ENCODE data around the gene CKLF.

CKLF gene

DNA sequence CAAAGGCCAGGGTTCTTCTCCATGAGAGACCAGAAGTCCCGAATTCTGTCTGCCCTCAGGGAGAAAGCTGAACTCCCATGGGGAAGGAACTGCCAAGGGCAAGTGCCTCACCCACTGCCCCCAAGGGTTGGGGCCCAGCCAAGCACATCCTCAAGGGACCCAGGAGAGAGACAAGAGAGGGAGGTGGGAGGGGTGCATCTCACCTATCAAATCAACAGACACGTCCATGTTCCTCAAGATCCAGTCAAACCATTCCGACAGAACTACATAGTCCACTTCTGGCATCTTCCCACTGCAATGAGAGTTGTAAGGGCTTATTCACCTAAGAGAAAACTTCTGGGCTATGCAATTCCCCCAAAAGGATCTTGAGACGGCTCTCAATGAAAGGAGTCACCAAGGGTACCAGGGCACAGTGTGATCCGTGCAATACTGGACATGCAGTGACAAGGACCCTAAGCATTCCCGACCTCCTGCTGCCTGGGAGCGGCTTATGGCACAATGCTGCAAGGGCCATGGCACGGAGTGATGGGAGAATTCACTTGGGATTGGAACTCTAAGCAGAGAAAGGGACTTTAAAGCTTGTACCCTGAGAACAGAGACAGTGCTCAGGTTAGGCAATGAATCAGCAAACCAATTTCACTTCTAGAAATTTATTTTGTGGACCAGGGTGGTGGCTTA lies 34.7 kb upstream of the CKLF start:
- DNase-seq, result no peak

DNA sequence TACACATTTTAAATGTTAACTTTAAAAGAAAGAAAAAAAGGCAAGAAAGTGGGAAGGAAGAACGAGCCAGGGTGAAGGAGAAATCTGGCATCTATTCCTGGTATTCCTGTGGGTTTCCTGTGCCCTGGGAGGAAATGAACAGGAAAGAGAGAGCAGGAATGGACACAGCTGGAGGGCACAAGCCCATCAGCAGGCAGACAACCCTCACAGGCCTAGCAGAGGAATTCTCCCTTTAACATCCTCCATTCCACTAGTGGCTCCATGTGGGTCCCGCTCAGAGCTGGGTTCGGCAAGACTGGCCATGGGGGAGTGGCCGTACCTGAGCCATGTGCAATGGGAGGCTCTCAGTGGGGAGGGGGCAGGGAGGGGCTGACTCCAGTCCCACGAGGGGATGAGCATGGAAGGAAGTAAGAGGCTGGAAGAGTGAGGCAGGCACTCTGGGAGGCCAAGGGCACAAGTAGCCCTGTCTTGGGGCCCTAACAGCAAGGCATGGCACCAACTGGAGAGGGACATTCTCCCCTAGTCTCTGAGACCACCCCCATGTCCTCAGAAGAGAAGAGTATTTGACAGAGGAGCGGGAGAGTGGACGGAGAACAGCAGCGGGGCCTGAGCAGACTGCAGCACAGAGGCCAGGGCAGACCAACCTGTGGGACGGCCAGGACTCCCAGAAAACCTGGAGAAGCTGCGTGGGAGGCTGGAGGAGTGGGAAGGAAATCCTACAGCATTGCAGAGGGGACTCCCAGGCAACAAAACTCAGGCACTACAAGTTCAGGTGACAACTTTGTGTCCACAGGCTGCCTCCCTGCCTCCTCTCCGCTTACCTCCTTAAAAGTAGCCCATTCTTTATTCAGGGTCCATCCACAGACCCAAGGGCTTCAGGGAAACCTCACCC lies 32.6 kb upstream of the CKLF start:
- no peak for DNase-seq

DNA sequence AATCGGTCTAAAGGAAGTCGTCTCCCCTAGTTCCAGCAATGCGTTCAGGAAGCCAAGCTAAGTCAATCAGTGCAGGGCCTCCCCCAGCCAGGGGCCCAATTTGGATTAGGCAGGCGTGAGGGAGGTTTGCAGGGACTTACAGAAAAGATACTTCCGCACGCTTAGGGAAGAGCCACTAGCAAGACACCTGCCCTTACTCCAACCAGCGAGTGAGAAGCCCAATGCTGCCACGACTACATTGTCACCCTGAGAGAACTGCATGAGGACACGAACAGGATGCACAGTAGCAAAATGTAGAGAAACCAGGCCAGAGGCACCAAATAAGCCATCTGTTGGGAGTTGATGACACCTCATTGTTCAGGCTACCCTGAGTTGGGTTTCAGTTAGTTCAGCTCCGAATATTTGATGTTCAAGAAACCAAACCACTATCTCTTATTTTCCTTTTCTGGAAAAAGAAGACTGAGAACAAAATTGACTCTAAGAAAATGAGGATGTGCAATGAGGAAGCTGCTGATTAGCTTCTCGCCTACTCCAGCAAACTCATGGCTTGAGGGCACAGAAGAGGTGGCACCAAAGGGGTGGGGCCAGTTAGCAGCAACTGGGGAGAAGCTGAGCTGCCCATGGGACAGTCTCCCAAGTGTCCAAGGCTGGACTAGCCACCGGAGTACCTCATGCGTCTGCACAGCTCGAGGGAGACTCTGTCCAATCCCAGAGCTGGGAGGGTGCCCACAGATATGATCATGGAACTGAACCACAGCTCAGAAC lies 31.8 kb upstream of the CKLF start:
- DNase-seq, result no peak

DNA sequence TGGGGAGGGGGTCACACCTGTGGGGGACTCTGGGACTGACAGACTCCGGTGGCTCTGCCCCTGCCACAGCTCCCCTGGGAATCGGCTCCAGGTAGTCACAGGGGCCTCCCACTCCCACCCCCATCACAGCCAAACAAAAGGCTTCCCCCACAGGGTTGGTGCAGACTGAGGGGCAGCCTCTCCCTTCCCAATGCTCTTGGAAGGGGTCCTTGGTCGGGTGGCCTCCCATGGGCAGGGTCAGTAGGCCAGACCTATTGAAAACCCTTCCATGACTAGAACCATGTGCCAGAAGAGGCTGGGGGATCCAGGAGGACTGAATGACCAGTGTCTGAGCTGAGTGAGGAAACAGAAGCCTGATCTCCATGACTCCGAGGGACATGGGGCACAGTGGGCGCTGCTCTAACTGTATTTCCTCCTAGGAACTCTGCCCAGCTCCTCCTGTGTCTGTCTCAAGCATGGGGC lies 31.1 kb upstream of the CKLF start:
- DNase-seq, result no peak

DNA sequence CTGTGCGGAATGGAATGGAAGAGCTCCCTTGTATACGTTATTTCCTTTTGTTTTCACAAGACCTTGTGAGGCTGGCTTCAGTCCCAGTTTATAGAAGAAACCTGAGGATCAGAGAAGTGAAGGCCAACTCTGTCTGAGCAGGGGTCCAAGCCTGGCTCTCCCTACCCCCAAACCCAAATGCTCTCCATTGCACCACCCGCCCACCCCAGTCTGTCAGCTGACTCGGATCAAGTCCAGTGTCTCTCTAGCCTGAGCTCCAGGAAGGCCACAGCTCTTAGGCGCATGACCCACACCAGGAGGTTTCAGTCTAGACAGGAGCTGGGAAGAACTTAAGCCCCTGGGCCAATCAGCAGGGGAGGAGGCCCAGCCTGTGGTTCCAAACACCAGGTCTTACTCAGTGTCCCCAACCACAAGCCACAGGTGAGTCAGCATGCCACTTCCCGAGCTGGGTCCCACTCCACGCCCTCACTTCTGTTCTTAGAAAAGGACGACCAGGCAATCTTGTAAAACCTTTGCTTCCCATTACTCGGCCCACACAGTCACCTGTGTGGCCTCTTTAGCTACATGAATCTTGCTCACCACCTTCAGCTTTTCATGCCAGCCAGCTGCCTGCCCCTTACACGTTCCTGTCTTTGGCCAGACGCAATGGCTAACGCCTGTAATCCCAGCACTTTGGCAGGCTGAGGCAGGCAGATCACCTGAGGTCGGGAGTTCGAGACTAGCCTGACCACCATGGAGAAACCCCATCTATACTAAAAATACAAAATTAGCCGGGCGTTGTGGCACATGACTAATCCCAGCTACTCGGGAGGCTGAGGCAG lies 30.2 kb upstream of the CKLF start:
- no peak for DNase-seq

DNA sequence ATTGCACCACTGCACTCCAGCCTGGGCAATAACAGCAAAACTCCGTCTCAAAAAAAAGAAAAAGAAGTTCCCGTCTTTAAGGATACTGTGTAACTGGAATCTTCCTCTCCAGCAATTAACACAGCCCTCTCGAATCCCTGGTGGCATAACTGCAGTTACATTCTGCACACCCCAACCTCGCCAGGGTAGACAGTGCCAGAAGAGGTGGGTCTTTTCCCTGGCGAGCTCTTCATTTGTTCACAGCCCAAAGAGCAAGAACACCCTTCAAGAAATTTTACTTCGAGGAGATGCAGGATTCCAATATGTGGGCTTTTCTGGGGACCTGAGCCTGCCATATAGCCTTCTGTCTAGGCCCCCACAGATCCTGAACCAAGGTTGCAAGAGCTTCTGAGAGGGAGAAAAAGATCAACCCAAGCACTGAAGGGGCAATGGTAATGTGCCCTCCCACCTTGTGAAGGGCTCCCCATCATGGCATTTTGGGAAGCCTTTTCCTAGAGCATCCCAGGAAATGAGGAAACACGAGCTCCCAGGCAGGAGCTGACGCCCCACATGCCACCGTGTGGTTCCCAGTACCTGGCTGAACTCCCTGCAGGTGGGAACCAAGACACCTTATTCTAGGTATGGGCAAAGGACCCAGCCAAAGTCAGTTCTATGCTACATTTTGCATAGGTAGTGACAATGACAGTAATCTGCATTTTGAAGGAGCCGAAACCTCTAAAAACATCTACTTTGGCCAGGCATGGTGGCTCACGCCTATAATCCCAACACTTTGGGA lies 29.4 kb upstream of the CKLF start:
- DNase-seq, result no peak

DNA sequence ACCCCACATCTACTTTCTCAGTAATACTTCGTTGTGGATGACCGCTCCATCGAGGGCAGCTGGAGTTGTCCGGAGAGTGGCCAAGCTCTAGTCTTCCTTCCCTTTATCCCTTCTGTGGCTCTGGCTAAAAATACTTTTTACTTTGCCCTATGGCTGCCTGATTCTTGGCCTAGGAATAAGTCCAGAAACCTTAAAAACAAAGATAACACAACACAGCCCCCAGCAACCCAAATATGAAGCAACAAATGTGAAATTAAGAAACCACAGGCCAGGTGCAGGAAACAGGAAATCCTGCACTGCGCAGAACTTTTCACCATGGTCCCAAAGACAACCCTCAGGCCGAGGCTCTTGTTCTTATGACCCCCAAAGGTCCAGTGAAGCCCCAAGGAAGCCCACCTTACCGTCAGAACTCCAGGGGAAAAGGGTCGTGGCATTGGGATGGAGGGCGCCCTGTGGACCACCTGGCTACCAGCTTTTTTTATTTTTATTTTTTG lies 28.5 kb upstream of the CKLF start:
- DNase-seq, result no peak

DNA sequence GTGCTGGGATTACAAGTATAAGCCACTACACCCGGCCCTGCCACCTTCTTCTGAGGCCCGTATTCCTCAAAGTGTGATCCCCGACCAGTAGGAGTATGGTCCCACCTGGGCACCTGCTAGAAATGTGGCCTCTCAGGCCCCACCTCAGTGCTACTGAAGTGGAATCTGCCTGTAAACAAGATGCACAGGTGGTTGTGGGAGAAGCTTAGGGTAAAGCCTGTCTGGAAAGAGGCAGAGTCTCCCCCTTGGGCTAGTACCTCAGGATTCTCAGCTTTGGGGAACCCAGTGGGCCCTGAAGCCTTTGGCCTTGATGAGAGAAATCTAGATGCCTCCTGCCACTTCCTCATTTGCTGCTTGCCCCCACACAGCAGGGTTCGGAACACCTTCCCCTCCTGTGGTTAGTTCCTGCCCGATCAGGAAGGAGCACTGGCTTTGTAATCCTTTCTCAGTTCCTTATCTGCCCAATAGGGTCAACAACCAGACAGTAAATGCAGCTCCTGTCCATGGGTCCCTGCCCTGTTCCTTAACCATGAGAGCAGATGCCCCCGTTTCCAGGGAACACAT lies 27.7 kb upstream of the CKLF start:
- DNase-seq, result no peak

DNA sequence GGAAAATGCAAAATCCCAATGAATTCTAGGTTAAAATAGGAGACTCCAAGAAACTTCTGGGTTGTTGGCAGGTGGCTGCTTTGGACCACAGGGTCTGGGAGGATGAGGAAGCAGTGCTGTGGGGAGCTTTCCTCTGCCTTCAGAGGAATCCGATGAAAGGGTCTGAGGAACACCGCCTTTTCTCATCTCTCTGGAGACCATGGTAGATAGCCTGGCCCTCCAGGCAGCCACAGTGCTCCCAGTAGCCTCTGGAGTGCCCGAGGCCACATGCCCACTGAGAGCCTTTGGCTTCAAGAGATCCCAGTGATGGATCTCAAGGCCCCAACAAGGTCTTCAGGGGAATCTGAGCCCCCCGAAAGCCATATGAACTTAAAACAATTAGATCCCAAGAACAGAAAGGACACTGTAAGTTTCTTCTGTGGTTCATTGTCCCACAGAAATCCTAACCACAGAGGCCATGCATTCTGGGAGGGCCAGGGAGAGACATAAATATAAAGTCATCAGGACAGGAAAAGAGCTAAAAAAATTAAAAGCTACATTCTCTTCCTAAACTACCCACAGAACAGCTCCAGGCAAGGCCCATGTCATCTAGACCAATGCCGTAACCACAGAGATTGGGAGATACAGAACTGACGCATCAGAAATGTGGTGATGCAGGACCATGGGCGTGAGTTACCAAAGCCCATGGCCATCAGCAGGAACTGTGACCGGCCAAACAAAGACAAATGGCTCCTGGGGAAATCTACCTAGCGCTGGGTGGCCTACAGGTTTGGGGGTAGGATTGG lies 26.8 kb upstream of the CKLF start:
- DNase-seq, result no peak

DNA sequence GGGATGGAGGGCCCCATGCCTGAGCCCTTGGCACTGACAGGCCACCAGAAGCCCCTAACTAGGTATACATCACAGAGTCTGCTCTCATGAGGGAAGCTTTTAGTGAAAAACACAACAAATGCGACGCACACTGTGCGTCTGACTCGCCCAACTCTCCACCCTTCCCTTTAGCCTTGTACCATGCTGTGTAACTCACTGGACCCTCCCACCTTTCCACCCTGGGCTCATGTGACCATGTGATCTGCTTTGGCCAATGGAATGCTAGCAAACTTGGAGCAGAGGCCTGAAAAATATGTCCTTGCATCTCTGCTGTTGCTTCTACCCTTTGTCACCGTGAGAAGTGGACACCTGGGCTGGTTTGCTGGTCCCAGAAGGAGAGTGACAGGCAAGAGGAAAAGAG lies 24.1 kb upstream of the CKLF start:
- DNase-seq, result no peak

DNA sequence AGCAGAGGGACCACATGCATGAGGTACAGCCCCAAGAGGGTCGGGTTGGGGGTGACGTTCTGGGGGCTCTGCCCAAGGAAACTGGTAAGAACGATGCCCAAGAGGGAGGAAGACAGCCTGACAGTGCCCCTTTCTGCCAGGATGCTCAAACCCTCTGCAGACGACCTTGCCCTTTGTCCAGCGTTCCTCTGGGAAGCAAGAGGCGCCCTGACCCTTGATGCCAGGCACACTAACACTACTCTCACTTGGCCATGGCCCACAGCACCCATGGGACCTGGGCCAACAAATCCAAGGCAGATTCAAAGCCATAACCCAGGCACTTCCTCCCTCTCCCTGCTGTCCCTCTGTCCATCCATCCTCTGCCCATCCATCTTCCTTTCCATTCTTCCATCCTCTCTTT lies 22.9 kb upstream of the CKLF start:
- DNase-seq, result no peak

DNA sequence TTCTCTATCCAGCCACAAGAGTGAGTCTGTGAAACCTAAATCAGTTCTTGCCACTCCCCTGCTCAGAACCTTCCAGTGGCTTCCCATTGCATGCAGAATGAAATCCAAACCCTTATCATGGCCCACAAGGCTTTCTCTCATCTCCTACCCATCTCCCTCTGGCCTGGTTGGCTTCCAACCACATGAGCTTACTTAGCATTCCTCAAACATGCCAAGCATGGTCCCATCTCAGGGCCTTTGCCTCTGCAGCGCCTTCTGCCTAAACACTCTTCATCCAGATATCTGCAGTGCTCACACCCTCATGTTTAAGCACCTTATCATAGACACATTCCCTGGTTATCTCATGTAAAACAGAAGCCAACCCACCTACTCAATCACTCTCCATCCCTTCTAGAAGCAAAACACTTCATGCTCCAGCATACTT lies 18.0 kb upstream of the CKLF start:
- no peak for DNase-seq

DNA sequence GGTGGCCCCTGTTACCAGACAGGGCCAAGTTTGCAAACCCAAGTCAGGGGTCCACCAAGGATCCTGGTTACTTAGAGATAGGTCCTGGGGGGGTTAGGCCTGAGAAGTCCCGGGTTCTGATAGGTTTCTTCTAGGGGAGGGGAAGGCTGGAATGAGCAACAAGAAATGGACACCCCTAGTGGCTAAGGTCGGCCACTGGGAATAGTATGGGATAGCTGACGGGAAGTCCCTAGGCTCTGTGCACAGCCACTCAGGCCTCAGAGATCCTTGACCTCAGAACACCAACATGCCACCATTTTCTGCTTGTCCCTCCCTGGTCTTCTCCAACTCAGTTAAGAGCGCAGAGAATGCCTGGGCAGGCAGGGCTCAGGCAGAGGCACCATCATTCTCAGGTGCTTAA lies 15.9 kb upstream of the CKLF start:
- DNase-seq, result no peak

DNA sequence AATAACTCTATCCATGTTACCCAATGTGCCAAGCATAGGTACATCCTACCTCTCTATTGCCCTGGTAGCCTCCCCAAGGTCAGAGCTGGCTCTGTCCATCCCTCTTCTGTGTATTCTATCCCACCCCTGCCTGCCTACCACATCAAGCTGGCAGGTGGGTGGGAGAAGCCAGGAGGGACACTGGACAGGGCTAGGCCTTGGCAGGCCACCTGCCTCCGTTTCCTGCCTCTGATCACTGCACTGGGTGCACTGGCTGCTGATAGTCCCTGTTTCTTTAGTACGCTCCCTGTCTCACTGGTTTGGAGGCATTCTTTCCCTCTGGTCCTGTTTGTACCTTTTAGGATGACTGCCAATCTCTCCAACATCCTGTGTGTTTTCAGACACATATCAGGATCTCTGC lies 15.1 kb upstream of the CKLF start:
- no peak for DNase-seq

DNA sequence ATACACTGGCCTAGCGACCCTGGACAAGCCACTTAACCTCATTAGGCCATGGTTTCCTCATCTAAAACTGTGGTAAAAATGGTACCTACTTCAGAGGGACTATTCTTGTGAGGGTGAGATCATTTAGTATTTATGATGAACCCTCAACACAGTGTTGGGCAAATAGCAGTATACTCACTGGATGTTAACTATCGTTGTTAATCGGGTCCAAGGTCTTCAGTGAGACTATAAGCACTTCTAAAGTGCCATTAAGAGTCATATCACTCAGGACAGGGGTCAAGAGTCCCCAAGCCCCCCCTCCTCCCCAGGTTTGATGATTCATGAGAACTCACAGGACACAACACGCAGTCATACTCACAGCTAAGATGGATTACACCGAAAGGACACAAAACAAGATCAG lies 13.5 kb upstream of the CKLF start:
- no peak for DNase-seq

DNA sequence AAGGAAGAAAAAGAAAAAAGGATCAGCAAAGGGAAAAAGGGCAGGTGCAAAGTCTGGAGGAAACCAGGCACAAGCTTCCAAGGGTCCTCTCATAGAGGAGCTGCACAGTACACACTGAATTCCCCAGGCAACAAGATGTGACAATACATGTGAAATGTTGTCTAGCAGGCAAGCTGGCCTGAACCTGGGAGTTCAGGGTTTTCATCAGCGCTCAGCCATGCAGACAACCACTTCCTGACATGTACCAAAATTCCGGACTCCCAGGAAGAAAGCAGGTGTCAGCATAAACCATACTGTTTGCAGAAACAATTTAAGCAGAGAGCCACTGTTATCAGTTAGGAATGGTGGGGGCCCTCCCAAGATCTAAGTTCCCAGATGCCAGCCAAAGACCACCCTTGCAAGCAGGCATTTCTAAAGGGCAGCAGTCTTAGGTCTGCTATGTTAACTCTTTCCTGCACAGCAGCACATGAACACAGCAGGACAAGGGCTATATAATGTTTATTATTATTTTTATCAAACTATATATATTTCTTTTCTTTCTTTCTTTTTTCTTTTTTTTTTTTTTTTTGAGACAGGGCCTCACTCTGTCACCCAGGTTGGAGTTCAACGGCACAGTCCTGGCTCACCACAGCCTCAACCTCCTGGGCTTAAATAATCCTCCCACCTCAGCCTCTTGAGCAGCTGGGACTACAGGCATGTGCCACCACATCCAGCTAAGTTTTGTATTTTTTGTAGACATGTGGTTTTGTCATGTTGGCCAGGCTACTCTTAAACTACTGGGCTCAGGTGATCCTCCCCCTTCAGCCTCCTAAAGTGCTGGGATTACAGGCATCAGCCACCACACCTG lies 12.5 kb upstream of the CKLF start:
- DNase-seq, result no peak

DNA sequence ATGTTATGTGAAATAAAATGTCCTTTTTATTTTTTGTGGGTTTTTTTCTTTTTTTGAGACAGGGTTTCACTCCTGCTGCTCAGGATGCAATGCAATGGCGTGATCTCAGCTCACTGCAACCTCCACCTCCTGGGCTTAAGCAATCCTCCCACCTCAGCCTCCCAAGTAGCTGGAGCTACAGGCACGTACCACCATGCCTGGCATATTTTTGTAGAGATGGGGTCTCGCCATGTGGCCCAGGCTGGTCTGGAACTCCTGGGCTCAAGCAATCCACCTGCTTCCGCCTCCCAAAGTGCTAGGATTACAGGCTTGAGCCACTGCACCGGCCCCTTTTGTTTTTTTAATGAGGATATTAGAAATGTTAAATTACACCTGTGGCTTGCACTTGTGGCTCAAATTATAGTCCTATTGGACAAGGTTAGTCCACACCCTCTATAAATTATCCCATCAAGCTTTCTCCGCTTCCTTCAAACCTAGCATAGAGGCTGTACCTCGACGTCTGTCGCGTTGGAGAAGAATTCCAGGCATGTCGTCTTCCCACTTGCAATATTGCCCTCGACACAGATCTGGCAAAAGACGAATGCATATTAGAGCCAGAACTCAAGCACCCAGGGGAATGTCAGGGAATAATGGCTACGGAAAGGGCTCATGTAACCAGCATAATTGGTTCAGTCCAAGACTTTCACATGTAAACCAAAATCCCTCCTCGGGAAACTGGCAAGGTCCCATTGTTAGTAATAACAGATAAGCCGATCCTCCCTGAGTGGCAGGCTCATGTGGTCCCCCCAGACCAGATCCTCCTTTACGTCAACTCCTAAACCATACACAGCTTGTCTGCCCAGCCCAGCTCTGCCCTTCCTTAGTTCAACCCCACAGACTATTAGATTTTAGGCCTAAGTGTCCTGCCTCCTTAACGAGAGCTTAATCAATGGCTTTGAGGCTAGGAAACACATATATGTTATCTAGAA lies 10.7 kb upstream of the CKLF start:
- no peak for DNase-seq

DNA sequence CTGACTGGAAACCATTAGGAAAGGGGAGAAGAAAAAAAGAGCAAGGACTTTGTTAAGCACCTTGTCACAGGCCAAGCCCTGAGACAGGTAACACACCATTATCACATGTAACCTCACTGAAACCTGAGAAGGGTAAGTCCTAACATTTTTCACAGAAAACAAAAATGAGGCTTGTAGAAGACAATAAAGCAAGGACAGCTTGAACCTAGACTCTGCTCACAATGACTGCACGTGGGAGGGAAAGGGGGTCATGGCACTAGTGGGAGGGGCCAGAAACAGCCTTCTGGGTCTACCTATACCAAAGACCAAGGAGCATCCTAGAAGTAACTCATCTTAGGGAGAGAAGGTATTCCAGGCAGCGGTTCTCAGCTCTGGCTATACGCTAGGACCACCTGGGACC lies 10.0 kb upstream of the CKLF start:
- no peak for DNase-seq

All from NCI-H226 (cell line).